HG02623 (cell line): ENCODE measurements around the gene MRPS34.

Experiments
- ATAC-seq: cut with Tn5 transposase; IDR thresholded peaks from one replicate; pipeline ENCODE4 v1.9.1; 2021; ENCODE audit warnings: moderate library complexity; ENCODE audit not compliant: unreplicated experiment

MRPS34 gene

DNA sequence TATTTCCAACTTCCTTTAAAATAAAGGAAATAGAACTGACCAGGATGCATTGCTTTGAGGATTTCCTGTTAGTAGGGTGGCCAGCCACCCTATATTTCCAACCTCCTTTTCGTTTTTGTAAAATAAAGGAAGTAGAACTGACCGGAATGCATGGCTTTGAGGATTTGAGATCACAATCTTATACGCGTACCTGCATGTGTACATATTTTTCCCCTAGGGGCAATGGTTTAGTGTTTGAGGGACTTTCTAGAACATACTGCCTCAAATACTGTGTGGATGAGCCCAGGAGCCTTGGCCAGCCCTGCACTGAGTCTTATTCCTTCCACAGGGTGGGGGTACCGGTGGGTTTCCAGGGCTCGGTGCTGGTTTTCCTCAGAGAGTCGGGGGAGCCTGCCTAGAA, 41.3 kb downstream of the MRPS34 start:
- no peak for ATAC-seq

DNA sequence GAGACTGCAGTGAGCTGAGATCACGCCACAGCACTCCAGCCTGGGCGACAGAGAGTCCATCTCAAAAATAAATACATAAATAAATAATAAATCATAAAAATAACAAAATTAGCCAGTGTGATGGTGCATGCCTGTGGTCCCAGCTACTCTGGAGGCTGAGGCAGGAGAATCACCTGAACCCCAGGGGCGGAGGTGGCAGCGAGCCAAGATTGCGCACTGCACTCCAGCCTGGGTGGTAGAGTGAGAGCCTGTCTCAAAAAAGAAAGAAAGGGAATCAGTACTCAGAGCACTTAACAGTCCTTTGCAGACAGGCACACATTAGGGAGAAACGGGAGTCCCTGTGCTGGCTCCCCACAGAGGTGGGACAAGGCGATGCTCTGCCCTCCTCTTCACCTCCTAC, 41.9 kb downstream of the MRPS34 start:
- ATAC-seq = no peak

DNA sequence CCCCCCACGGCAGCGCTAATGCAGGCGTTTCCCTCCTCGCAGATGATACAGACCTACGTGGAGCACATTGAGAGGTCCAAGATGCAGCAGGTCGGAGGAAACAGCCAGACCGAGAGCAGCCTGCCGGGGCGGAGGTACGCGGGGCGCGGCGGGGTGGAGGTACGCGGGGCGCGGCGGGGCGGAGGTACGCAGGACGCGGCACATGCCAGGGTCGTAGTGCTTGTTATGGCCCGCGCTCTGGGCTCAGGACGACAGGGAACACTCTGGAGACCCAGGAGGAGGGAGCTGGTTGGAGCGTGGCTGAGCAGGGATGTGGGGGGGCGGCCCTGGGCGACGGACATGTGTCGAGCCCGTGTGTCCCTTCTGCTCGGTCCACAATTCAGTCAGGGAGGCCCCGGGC, 43.5 kb downstream of the MRPS34 start:
- ATAC-seq = no peak

DNA sequence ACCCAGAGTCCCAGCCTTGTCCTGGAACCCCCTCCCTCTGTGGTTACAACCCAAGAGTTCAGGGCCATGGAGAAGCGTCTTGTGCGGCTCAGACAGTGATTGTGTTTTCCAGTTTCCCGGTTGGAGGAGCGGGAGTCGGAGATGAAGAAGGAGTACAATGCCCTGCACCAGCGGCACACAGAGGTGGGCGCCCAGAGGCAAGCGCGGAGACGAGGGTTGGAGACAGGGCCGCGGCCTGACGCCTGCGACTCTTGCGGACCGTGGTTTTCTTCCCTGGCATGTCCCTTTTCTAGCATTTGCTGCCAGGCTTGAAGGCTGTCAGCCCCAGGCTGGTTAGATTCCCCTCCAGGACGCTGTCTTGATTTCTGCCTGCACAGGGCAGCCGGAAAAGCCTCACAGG, 43.9 kb downstream of the MRPS34 start:
- ATAC-seq = no peak

DNA sequence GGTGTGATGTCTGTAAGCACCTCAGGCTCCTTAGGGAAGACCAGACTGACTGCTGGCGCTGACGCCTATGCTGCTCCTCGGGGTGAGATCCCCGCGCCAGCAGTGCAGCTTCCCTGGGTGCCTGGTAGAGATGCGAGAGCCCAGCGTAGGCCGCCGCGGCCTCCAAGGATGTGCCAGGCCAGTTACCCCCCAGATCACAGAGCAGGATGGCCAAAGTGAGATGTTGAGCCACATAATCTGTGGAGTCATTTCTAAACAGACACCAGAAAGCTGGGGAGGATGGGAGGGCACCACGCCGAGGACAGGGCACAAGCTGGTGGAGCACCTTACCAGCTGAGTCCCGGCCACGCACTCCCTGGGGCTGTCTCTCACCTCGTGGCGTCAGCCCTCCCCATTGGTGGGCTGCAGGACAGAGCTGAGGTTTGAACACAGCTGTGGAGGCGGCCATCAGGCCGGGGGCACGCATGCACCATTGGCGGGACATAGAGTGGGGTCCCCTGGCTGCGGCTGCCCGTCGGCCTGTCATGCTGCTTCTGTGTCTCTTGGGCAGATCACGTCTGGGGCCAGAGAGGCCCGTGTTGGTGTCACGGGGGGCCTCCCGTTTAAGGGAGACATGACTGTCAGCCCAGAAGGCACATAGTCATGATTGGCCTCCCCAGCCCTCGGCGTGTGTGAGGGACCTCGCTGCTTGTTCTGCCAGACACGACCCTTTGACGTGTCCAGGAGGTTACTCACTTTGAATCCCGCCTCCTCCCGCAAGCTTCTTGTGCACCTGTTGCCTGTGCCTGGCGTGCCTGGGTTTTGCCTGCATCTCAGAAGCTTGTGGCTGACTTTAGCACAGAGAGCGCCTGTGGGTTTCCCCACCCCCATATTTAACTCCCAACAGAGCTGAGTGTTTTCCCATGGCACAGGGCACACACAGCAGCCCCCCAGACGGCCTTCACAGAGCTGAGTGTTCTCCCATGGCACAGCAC, 45.0 kb downstream of the MRPS34 start:
- ATAC-seq = no peak

DNA sequence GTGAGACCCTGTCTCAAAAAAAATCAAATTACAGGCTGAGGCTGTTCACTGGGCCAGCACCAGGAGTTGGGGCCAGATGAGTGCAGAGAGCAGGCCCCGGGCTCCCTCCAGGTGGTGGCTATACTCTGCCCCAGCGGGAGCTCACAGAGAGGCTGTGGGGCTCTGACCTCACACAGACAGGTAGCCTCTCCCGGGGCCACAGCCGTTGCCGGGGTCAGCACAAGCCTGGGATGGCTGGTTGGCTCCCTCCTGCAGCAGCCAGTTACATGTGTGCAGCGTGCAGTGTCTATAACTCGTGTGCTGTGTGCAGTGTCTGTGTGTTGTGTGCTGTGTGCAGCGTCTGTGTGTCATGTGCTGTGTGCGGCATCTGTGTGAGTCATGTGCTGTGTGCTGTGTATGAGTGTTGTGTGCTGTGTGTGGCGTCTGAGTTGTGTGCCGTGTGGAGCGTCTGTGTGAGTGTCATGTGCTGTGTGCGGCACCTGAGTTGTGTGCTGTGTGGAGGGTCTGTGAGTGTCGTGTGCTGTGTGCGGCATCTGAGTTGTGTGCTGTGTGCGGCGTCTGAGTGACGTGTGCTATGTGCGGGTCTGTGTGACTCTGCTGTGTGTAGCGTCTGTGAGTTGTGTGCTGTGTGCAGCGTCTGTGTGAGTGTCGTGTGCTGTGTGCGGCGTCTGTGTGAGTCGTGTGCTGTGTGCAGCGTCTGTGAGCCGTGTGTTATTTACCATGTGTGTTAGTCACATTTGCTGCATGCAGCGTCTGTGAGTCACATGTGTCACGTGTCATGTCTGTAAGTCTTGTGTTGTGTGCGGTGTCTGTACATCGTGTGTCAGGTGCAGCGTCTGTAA, 46.1 kb downstream of the MRPS34 start:
- no peak for ATAC-seq

DNA sequence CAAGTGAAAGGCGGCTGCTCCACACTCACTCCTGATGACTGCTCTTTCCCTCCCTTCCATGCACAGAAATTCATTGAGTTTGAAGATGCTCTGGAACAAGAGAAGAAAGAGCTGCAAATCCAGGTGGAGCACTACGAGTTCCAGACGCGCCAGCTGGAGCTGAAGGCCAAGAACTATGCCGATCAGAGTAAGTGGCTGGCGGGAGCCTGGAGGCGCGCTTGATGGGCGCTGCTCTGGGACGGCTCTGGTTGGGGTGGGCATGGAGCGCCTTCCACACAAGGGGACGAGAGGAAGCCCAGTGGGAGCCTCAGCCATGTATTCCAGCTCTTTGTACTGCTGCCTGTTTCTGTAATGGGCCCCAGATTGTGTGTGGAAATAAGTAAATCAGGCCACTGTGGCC, 48.4 kb downstream of the MRPS34 start:
- ATAC-seq = no peak

DNA sequence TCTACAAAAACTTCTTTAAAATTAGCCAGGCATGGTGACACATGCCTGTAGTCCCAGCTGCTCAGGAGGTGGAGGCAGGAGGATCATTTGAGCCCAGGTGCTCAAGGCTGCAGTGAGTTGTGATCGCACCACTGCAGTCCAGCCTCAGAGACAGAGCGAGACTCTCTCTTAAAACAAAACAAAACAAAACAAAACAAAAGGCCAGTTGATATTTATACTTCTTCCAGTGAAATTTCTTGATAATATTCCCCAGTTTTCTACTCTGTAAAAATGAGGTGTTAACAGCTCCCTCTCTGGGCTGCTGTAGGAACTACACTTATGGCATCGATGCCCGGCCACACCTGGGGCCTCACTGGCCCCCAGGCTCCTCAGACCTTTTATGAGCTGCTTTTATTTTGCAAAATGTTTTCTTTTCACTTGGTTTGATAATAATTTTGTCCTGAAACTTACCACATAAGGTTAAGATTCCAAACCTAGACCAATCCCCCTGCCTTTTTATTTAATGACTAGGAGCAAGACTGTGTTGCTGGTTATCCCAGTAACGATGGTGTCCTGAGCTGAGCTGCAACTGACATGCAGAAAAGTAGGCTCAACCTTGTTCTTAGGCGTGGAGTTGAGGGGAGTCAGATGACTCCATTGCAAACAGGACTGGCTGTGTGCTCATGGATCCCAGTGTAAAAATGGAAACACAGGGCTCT, 49.3 kb downstream of the MRPS34 start:
- ATAC-seq = no peak
